Endothelial cell of umbilical vein (primary cell): ENCODE measurements around the gene UTS2R. TPM values are rescaled to one million over a fixed set of nuclear protein-coding genes. Genes with fewer than 3 reads are reported as not detected.

Experiments used
- BruUV-seq: library from RNA; stranded (reverse); fragments of 400-500 nt; replicated peaks from 2 replicates; lab custom pipeline; 2021; lab: Mats Ljungman, UMichigan
- CTCF ChIA-PET: fragments of 300-600, 350-600 bp; sonication (Branson Sonifier 250); formaldehyde crosslinking; loops from one replicate; lab custom pipeline; 2021; ENCODE audit warnings: antibody characterized with exemption, inconsistent platforms; lab: Charles Lee
- POLR2A ChIA-PET: fragments of 300-600, 350-600 bp; sonication (Branson Sonifier 250); formaldehyde crosslinking; loops from one replicate; lab custom pipeline; 2021; ENCODE audit warnings: antibody characterized with exemption, inconsistent platforms; lab: Charles Lee
- DNase-seq: peaks from one replicate; pipeline ENCODE4 v3.0.0-alpha.2; 2011; ENCODE audit warnings: low read depth, low spot score
- FAIRE-seq: peaks from 2 replicates; lab custom pipeline; 2011; peaks lifted over from hg19 to GRCh38; lab: Jason Lieb, UNC
- H2AFZ ChIP-seq: 2 replicates; pipeline ENCODE4 v1.6.0; 2012; ENCODE audit warnings: low read depth, low read length, control low read depth, inconsistent platforms
- H3K27ac ChIP-seq: 2 replicates; pipeline ENCODE4 v1.5.1; 2011; ENCODE audit warnings: low read depth, mild to moderate bottlenecking, control low read depth, low read length, moderate library complexity; ENCODE audit not compliant: insufficient read depth
- H3K27me3 ChIP-seq, 2 experiments: 2 replicates each; pipeline versions ENCODE4 v1.6.0 to v1.6.1; 2011; ENCODE audit warnings: low read length in 2 of 2, mixed read lengths in 1 of 2; ENCODE audit not compliant: control insufficient read depth in 2 of 2, insufficient read depth in 2 of 2
- H3K36me3 ChIP-seq, 2 experiments: 2 replicates in 1 of 2; 3 replicates in 1 of 2; pipeline ENCODE4 v1.5.1; 2011; ENCODE audit warnings: low read length in 2 of 2, mild to moderate bottlenecking in 1 of 2, moderate library complexity in 1 of 2; ENCODE audit not compliant: control insufficient read depth in 2 of 2, insufficient read depth in 2 of 2; ENCODE audit errors: extremely low read depth in 1 of 2
- H3K4me1 ChIP-seq: 3 replicates; pipeline ENCODE4 v1.5.1; 2011; ENCODE audit warnings: mild to moderate bottlenecking, low read length; ENCODE audit not compliant: control insufficient read depth, insufficient read depth; ENCODE audit errors: extremely low read depth
- H3K4me2 ChIP-seq: 2 replicates; pipeline ENCODE4 v1.6.1; 2011; ENCODE audit warnings: low read length, control low read depth, mixed read lengths; ENCODE audit not compliant: insufficient read depth
- H3K4me3 ChIP-seq, 3 experiments: fragments of 200-600 bp in 1 of 3; sonication (generic), shearing (Covaris generic) in 1 of 3; replicated peaks in 1 of 3; 2 replicates each; pipeline ENCODE4 v1.5.1; 2011 to 2016; ENCODE audit warnings: control low read depth in 3 of 3, low read length in 3 of 3, mild to moderate bottlenecking in 2 of 3, inconsistent platforms in 1 of 3, low read depth in 1 of 3, moderate library complexity in 1 of 3; ENCODE audit not compliant: insufficient read depth in 1 of 3
- H3K79me2 ChIP-seq: 2 replicates; pipeline ENCODE4 v1.6.0; 2012; ENCODE audit warnings: low read length, inconsistent platforms; ENCODE audit not compliant: control insufficient read depth, insufficient read depth
- H3K9ac ChIP-seq: replicated peaks from 2 replicates; pipeline ENCODE3; 2011; ENCODE audit warnings: low read length, control low read depth; ENCODE audit not compliant: insufficient read depth; ENCODE audit errors: extremely low read depth
- H3K9me1 ChIP-seq: replicated peaks from 3 replicates; pipeline ENCODE4 v1.6.0; 2011; ENCODE audit warnings: mild to moderate bottlenecking, low read length; ENCODE audit not compliant: control insufficient read depth, insufficient read depth; ENCODE audit errors: extremely low read depth
- H3K9me3 ChIP-seq: replicated peaks from 2 replicates; pipeline ENCODE4 v1.5.1; 2012; ENCODE audit warnings: low read length, inconsistent platforms; ENCODE audit not compliant: control insufficient read depth, insufficient read depth
- H4K20me1 ChIP-seq: replicated peaks from 2 replicates; pipeline ENCODE3; 2011; ENCODE audit warnings: mild to moderate bottlenecking, low read length; ENCODE audit not compliant: control insufficient read depth, insufficient read depth; ENCODE audit errors: extremely low read depth
- CTCF ChIP-seq, 2 donors: IDR thresholded peaks; 1 replicate in 1 of 2; 2 replicates in 1 of 2; pipeline ENCODE4 v1.5.1; 2011; ENCODE audit warnings: low read length in 2 of 2, mild to moderate bottlenecking in 2 of 2, moderate library complexity in 2 of 2, control low read depth in 1 of 2, inconsistent platforms in 1 of 2, low read depth in 1 of 2; ENCODE audit not compliant: insufficient read depth in 1 of 2; ENCODE audit errors: extremely low read depth in 1 of 2
- EZH2 ChIP-seq: IDR thresholded peaks from 2 replicates; pipeline ENCODE4 v1.6.1; 2012; ENCODE audit warnings: borderline replicate concordance, low read depth, mild to moderate bottlenecking, moderate library complexity, low read length, inconsistent platforms; ENCODE audit not compliant: severe bottlenecking
- FOS ChIP-seq: IDR thresholded peaks from 2 replicates; pipeline ENCODE4 v1.6.1; 2011; ENCODE audit warnings: mild to moderate bottlenecking, low read length, moderate library complexity, borderline replicate concordance; ENCODE audit not compliant: insufficient read depth
- GATA2 ChIP-seq: IDR thresholded peaks from 2 replicates; pipeline ENCODE4 v1.7.0; 2011; ENCODE audit warnings: low read depth, mild to moderate bottlenecking, moderate library complexity, mixed read lengths, low read length; ENCODE audit not compliant: insufficient read length, insufficient read depth
- JUN ChIP-seq: IDR thresholded peaks from 2 replicates; pipeline ENCODE4 v1.6.1; 2011; ENCODE audit warnings: borderline replicate concordance, low read depth; ENCODE audit not compliant: insufficient read length, insufficient read depth
- MAX ChIP-seq: IDR thresholded peaks from 2 replicates; pipeline ENCODE4 v1.6.1; 2011; ENCODE audit not compliant: insufficient read depth, insufficient read length
- MYC ChIP-seq: IDR thresholded peaks from one replicate; pipeline ENCODE4 v1.6.1; 2011; ENCODE audit warnings: mild to moderate bottlenecking, low read depth, low read length
- POLR2A ChIP-seq: IDR thresholded peaks from 2 replicates; pipeline ENCODE4 v1.6.1; 2012; ENCODE audit warnings: low read depth, mild to moderate bottlenecking, control low read depth, low read length
- POLR2AphosphoS5 ChIP-seq: IDR thresholded peaks from 2 replicates; pipeline ENCODE4 v1.6.1; 2012; ENCODE audit warnings: low read depth, mild to moderate bottlenecking, control low read depth, low read length, moderate library complexity; ENCODE audit not compliant: insufficient read depth
- dilution Hi-C: fragments of 300-500 bp; cut with MboI; formaldehyde crosslinking; loops from one replicate; pipeline ENCODE4 v1.15.0; 2019; ENCODE audit warnings: low sequenced_read_pairs; ENCODE audit not compliant: extremely low pct_ligation_motif_present
- intact Hi-C: fragments of 100-400 bp; cut with micrococcal nuclease; formaldehyde crosslinking; loops from one replicate; pipeline ENCODE4 v1.10.0; 2022
- polyA plus RNA-seq, 4 experiments: library from polyadenylated mRNA; depleted of rRNA in 3 of 4; stranded (reverse) in 3 of 4; unstranded in 1 of 4; fragments of >200 nt; gene quantifications; 2 replicates each; pipeline versions ENCODE4 v1.2.1 to v1.2.3, GENCODE V29; 2011 to 2012; ENCODE audit warnings: missing spikeins in 1 of 4
- total RNA-seq: library from RNA; stranded (reverse); gene quantifications from 2 replicates; pipeline ENCODE4 v1.2.3, GENCODE V29; 2021

Gene UTS2R
- total and polyA plus RNA-seq, 2 donors (not counting 3 experiments of a cell fraction or from before 2014, with no cell fraction given), result not detected

DNA sequence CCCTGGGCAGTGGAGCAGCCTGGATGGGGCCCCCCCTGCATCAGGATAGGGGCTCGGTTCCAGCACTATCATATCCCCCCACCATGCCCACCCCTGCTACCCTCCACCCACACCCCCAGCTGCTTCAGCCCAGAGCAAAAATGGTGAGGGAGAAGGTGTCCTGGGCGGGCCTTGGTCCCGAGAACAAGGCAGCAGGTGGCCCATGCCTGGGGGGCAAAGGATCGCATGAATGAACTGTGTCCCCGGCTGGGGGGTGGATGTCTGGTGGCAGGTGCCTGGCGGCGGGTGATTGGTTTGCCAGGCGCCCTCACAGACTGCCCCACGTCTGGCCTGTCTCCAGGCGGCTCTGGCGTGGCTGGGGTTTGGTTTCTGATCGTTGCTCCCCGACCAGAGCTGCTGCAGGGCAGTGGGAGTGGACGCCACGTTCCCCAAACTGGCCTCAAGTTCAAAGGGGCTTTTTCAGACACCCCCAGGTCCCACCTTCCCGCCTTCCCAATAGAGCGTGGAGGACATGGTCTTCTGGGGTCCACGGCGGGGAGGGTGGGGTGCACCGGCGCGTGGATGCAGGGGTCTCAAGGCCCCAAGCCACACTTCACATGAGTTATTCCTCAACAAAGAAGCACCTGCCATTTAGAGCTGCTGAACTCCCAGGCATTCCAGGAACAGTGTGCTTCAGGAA lies 12.6 kb downstream of the UTS2R start:
- Histone ChIP-seq H3K4me2 (no peak overlapping the region), H3K9me3 (no peaks in the 10 kb centered on the region), H3K27me3 (no peaks in the 10 kb centered on the region), H3K9ac (no peak overlapping the region), H2AFZ (no peak overlapping the region), H4K20me1 (no peaks in the 10 kb centered on the region), H3K27ac (no peak overlapping the region), H3K36me3 (no peaks in the 10 kb centered on the region), H3K79me2 (no peaks in the 10 kb centered on the region), H3K4me1 (no peaks in the 10 kb centered on the region), H3K9me1 (no peaks in the 10 kb centered on the region), H3K4me3 (no peak overlapping the region)
- FAIRE-seq, result no peak
- POLR2A ChIA-PET, result no interaction called here
- DNase-seq, result no peak
- dilution Hi-C loops, result no loop called here
- intact Hi-C loops, result no loop called here
- no TSS peak for BruUV-seq
- TF ChIP-seq FOS (no peak), EZH2 (no peak), POLR2AphosphoS5 (no peak), MAX (no peak), GATA2 (no peak), CTCF (IDR thresholded peaks at IDR 0.05; ENCODE audit: extremely low read depth in 1 of 2, insufficient read depth in 1 of 2, low read depth in 1 of 2, low read length in 2 of 2) (no peak), POLR2A (no peak), MYC (no peak), JUN (no peak)
- CTCF ChIA-PET, result no interaction called here
